Subcutaneous abdominal adipose tissue (tissue), 5 donors: ENCODE measurements around the gene YDJC.

Experiments
- H3K27ac ChIP-seq: one replicate; pipeline ENCODE4 v1.7.0; 2013; ENCODE audit warnings: low read depth, mild to moderate bottlenecking, inconsistent platforms, low read length, moderate library complexity
- H3K27me3 ChIP-seq, 5 donors: one replicate each; pipeline ENCODE4 v1.7.0; 2013; ENCODE audit warnings: low read length in 5 of 5, inconsistent platforms in 1 of 5; ENCODE audit not compliant: control insufficient read depth in 5 of 5, insufficient read depth in 4 of 5
- H3K36me3 ChIP-seq, 5 donors: one replicate each; pipeline ENCODE4 v1.7.0; 2013; ENCODE audit warnings: low read length in 5 of 5; ENCODE audit not compliant: control insufficient read depth in 5 of 5, insufficient read depth in 5 of 5
- H3K4me1 ChIP-seq, 5 donors: one replicate each; pipeline ENCODE4 v1.7.0; 2013; ENCODE audit warnings: low read length in 5 of 5, mild to moderate bottlenecking in 3 of 5, moderate library complexity in 1 of 5; ENCODE audit not compliant: control insufficient read depth in 5 of 5, insufficient read depth in 5 of 5
- H3K4me3 ChIP-seq, 5 donors: one replicate each; pipeline ENCODE4 v1.7.0; 2013; ENCODE audit warnings: low read length in 5 of 5, low read depth in 1 of 5
- H3K9ac ChIP-seq, 5 donors: one replicate each; pipeline ENCODE4 v1.7.0; 2013; ENCODE audit warnings: low read length in 5 of 5, mild to moderate bottlenecking in 4 of 5, moderate library complexity in 3 of 5
- H3K9me3 ChIP-seq, 5 donors: one replicate each; pipeline ENCODE4 v1.7.0; 2013; ENCODE audit warnings: low read length in 5 of 5; ENCODE audit not compliant: control insufficient read depth in 5 of 5
- donor health status: healthy.
- donor health status: healthy.
- donor health status: healthy.
- donor health status: healthy.
- donor health status: healthy.

YDJC gene

DNA sequence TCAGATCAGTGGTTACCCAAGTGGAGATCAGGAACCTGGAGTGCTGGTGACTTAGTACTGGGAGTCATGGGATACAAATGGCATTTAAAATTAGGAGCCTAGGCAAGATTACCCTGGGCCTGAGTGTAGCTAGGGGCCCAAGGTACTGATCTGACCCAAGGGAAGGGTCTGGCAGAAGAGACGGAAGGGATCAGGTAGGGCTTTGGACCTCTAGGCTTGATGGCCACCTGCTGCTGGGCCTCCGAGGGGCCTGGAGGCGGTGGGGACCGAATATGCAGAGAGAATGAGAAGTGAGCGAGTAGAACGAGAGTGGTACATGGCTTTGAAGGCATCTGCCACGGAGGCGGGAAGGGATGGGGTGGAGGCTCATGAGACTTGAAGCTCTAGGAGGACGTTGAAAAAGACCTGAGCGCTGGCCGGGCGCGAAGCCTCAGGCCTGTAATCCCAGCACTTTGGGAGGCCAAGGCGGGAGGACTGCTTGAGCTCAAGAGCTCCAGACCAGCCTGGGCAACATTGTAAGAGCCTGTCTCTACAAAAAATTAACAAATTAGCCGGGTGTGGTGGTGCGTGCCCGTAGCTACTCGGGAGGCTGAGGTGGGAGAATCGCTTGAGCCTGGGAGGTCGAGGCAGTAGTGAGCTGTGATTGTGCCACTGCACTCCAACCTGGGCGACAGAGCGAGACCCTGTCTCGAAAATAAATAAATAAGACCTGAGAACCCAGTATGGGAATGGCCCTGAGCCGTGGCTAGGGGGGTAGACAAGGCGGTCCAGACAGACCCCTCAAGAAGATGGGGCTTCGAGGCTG lies 35.4 kb upstream of the YDJC start:
- Histone ChIP-seq H3K36me3 (peaks cover 0 to 5% (median 3%) of the 10 kb centered on the region in 5 donors), H3K27ac (peak overlapping the region; percentile 91), H3K9me3 (no peaks in the 10 kb centered on the region), H3K27me3 (peaks cover 0 to 5% (median 4%) of the 10 kb centered on the region in 5 donors), H3K4me1 (peaks cover 0 to 12% (median 11%) of the 10 kb centered on the region in 5 donors), H3K9ac (peak overlapping the region in 4 of 5 donors; percentile 76 to 88 (median 82)), H3K4me3 (peak overlapping the region; percentile 85 to 94 (median 93))

GRCh38 chr22:21663738-21664137 lies 33.9 kb upstream of the YDJC start:
- Histone ChIP-seq H3K9me3 (no peaks in the 10 kb centered on the region), H3K4me1 (peaks cover 0 to 12% (median 11%) of the 10 kb centered on the region in 5 donors)

GRCh38 chr22:21661991-21662390 lies 32.2 kb upstream of the YDJC start:
- Histone ChIP-seq H3K27me3 (peaks cover 0 to 7% (median 4%) of the 10 kb centered on the region in 5 donors), H3K36me3 (no peaks in the 10 kb centered on the region), H3K27ac (no peak overlapping the region), H3K9ac (no peak overlapping the region), H3K9me3 (no peaks in the 10 kb centered on the region), H3K4me3 (no peak overlapping the region), H3K4me1 (peaks cover 0 to 23% (median 18%) of the 10 kb centered on the region in 5 donors)

More at GRCh38 chr22:21663738-21664137, 33.9 kb upstream of the YDJC start:
- no peaks in the 10 kb centered on the region for H3K36me3 ChIP-seq
- no peak overlapping the region for H3K9ac ChIP-seq
- peaks cover 0 to 6% (median 4%) of the 10 kb centered on the region in 5 donors for H3K27me3 ChIP-seq
- no peak overlapping the region for H3K27ac ChIP-seq
- H3K4me3 ChIP-seq = no peak overlapping the region

GRCh38 chr22:21660904-21661303 lies 31.1 kb upstream of the YDJC start:
- Histone ChIP-seq H3K4me1 (peaks cover 0 to 20% (median 14%) of the 10 kb centered on the region in 5 donors), H3K4me3 (no peak overlapping the region), H3K36me3 (no peaks in the 10 kb centered on the region), H3K9ac (no peak overlapping the region), H3K27me3 (peaks cover 0 to 13% (median 7%) of the 10 kb centered on the region in 5 donors), H3K27ac (no peak overlapping the region), H3K9me3 (no peaks in the 10 kb centered on the region)

DNA sequence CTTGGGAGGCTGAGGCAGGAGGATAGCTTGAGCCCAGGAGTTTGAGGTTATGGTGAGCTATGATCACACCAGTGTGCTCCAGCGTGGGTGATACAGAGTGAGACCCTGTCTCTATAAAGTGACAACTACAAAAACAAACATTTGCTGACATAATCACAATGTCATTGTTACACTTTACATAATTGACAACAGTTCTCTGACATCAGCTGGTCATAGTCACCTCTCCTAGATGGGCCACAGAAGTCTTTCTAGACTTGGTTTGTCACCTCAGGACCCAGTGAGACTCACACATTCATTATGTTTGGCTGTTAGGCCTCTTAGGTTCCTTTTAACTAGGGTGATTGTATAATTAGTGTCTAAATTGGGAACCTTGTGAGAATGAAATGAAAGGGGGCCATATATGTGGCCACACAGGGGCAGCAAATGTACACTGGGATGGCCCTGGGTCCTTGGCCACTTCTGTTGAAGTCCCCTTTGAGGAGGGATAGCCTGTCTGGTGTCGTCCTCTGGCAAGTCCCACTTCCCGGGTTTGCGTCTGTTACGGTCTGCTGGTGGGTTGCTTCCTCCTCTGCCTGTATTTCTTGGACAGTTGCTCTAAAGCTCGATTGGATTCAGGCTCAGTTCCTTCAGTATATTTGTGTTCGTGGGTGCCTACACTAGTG lies 30.2 kb upstream of the YDJC start:
- Histone ChIP-seq H3K4me3 (no peak overlapping the region), H3K27ac (no peak overlapping the region)

GRCh38 chr22:21657360-21658032 lies 27.7 kb upstream of the YDJC start:
- Histone ChIP-seq H3K27ac (no peak overlapping the region), H3K4me3 (peak overlapping the region in 4 of 5 donors; percentile 54 to 73 (median 64)), H3K9ac (peak overlapping the region in 3 of 5 donors; percentile 37 to 64 (median 39)), H3K36me3 (no peaks in the 10 kb centered on the region), H3K9me3 (no peaks in the 10 kb centered on the region), H3K4me1 (peaks cover 0 to 19% (median 11%) of the 10 kb centered on the region in 5 donors), H3K27me3 (peaks cover 0 to 13% (median 8%) of the 10 kb centered on the region in 5 donors)

More for the DNA sequence above, 30.2 kb upstream of the YDJC start:
- no peaks in the 10 kb centered on the region for H3K9me3 ChIP-seq
- peaks cover 0 to 13% (median 7%) of the 10 kb centered on the region in 5 donors for H3K27me3 ChIP-seq
- H3K9ac ChIP-seq = no peak overlapping the region
- H3K4me1 ChIP-seq = peaks cover 0 to 15% (median 8%) of the 10 kb centered on the region in 5 donors
- H3K36me3 ChIP-seq = no peaks in the 10 kb centered on the region

- Histone ChIP-seq H3K9ac (no peak overlapping the region), H3K4me3 (peak overlapping the region in 4 of 5 donors; percentile 54 to 73 (median 64)), H3K27ac (no peak overlapping the region)
Observed at GRCh38 chr22:21657020-21657359, 27.2 kb upstream of the YDJC start.

DNA sequence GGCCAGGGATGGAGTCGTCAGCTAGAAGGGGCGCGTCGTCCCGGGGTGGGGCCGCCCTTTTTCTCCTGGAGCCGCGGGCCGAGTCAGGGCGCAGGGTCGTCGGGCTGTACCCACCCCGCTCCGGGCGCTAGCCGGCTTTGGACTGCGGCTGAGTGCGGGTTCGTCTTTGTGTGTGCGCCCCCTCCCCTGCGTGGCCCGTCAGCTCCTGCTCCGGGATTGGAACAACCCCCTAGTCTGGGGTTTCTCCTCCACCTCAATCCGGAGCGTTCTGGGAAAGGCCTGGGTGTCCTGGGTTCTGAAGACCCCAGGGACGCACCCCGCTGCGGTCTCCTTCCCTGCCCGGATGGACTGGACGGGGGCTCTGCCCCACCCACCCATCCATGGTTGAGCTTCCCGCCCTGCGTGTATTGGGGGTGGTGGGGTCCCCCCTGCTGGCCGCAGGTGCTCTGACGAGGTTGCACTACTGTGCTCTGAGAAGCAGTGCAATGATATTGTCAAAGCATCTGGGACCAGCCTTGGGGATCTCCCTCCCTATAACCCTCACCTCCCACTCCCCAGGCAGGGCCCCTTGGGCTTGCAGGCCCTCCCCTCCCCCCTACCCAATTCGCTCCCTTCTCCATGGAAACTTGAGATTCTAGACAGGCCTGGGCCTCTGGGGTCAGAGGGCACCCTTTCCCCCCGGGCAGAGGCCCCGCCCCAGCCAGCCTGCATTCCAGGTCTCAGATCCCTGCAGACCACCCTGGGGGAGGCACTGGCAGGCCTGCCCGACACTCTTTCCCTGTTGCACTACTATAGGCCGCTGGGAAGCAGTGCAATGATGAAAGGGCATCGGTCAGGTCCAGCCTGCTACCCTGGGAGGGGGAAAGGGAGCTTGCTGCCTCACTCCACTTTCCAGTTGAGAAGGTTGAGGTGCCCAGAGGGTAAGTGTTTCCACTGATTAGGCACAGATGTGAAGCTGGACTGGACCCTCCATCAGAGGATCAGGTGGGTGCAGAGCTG lies 23.0 kb upstream of the YDJC start:
- Histone ChIP-seq H3K9me3 (no peaks in the 10 kb centered on the region), H3K9ac (peak overlapping the region in 1 of 5 donors; percentile 75), H3K27me3 (peaks cover 0 to 10% (median 4%) of the 10 kb centered on the region in 5 donors), H3K4me1 (peaks cover 0 to 31% (median 22%) of the 10 kb centered on the region in 5 donors), H3K27ac (no peak overlapping the region), H3K36me3 (no peaks in the 10 kb centered on the region), H3K4me3 (peak overlapping the region in 4 of 5 donors; percentile 60 to 73 (median 68))

More at GRCh38 chr22:21657020-21657359, 27.2 kb upstream of the YDJC start:
- Histone ChIP-seq H3K36me3 (no peaks in the 10 kb centered on the region), H3K4me1 (peaks cover 0 to 24% (median 16%) of the 10 kb centered on the region in 5 donors), H3K9me3 (no peaks in the 10 kb centered on the region), H3K27me3 (peaks cover 0 to 13% (median 8%) of the 10 kb centered on the region in 5 donors)

GRCh38 chr22:21652010-21652546 lies 22.3 kb upstream of the YDJC start:
- Histone ChIP-seq H3K9ac (peak overlapping the region in 3 of 5 donors; percentile 59 to 75 (median 70)), H3K4me3 (peak overlapping the region in 4 of 5 donors; percentile 60 to 73 (median 68)), H3K27me3 (peaks cover 0 to 9% (median 4%) of the 10 kb centered on the region in 5 donors), H3K27ac (no peak overlapping the region), H3K4me1 (peaks cover 0 to 23% (median 17%) of the 10 kb centered on the region in 5 donors), H3K9me3 (no peaks in the 10 kb centered on the region), H3K36me3 (no peaks in the 10 kb centered on the region)
